Skin epidermis (tissue), 12 donors: ENCODE results near the gene IBTK.
"Not testable (repeated sequence)": the region's sequence is repeated elsewhere in the genome, so short reads cannot be mapped to it uniquely, and the experiment has no call there.

Experiments
- H3K27ac ChIP-seq, 21 experiments: fragments of 200-600 bp; sonication (generic) in 11 of 21; one replicate each; pipeline ENCODE4 v1.5.0; 2020; ENCODE audit warnings: mild to moderate bottlenecking in 3 of 21, inconsistent platforms in 2 of 21, moderate library complexity in 2 of 21
- H3K4me3 ChIP-seq, 7 experiments: fragments of 200-600 bp; sonication (generic) in 2 of 7; one replicate each; pipeline ENCODE4 v1.5.0; 2020; ENCODE audit warnings: inconsistent platforms in 2 of 7, mild to moderate bottlenecking in 2 of 7, moderate library complexity in 1 of 7

The IBTK gene

GRCh38 chr6:82247505-82248272 is at the start of gene IBTK:
Gene IBTK (minus strand): TSS chr6:82247744. CDS start chr6:82240486, 7,258 bp downstream.
- Histone ChIP-seq H3K27ac (peak within 1 kb of the TSS; percentile 70 to 99 (median 92)), H3K4me3 (peak within 1 kb of the TSS; percentile 67 to 98 (median 84))

- no peak overlapping the region for H3K4me3 ChIP-seq
- no peak overlapping the region for H3K27ac ChIP-seq
These were observed 36.3 kb upstream of the IBTK start for GRCh38 chr6:82283771-82284410.

- H3K27ac ChIP-seq, H3K4me3 ChIP-seq: not testable (repeated sequence)
These were observed 34.0 kb upstream of the IBTK start for GRCh38 chr6:82281550-82281949.

GRCh38 chr6:82277686-82278085 is 30.1 kb upstream of the IBTK start:
- H3K27ac ChIP-seq = no peak overlapping the region
- no peak overlapping the region for H3K4me3 ChIP-seq

GRCh38 chr6:82275686-82276085 is 28.1 kb upstream of the IBTK start:
- Histone ChIP-seq H3K27ac (no peak overlapping the region), H3K4me3 (no peak overlapping the region)

- Histone ChIP-seq H3K4me3 (no peak overlapping the region), H3K27ac (no peak overlapping the region)
These were observed 25.8 kb upstream of the IBTK start for GRCh38 chr6:82273295-82273694.

GRCh38 chr6:82270881-82271635 is 23.5 kb upstream of the IBTK start:
- Histone ChIP-seq H3K27ac (no peak overlapping the region), H3K4me3 (no peak overlapping the region)

- Histone ChIP-seq H3K4me3 (no peak overlapping the region), H3K27ac (no peak overlapping the region)
These were observed 20.8 kb upstream of the IBTK start for GRCh38 chr6:82268301-82268846.

- no peak overlapping the region for H3K27ac ChIP-seq
- H3K4me3 ChIP-seq = no peak overlapping the region
These were observed 17.3 kb upstream of the IBTK start for GRCh38 chr6:82264824-82265223.

- Histone ChIP-seq H3K27ac (no peak overlapping the region), H3K4me3 (no peak overlapping the region)
These were observed 16.8 kb upstream of the IBTK start for GRCh38 chr6:82264321-82264720.

- no peak overlapping the region for H3K27ac ChIP-seq
- no peak overlapping the region for H3K4me3 ChIP-seq
These were observed 16.4 kb upstream of the IBTK start for GRCh38 chr6:82263916-82264315.

- H3K4me3 ChIP-seq = no peak overlapping the region
- peak overlapping the region in 8 of 21 experiments; percentile 2 to 63 (median 32) for H3K27ac ChIP-seq
These were observed 13.6 kb upstream of the IBTK start for GRCh38 chr6:82260997-82261732.

GRCh38 chr6:82259389-82259788 is 11.8 kb upstream of the IBTK start:
- Histone ChIP-seq H3K4me3 (no peak overlapping the region), H3K27ac (peak overlapping the region in 1 of 21 experiments; percentile 21)

GRCh38 chr6:82257088-82257774 is 9.7 kb upstream of the IBTK start:
- Histone ChIP-seq H3K4me3 (no peak overlapping the region), H3K27ac (no peak overlapping the region)

GRCh38 chr6:82254722-82255121 is 7.2 kb upstream of the IBTK start:
- H3K27ac ChIP-seq, H3K4me3 ChIP-seq: not testable (repeated sequence)

- no peak overlapping the region for H3K27ac ChIP-seq
- H3K4me3 ChIP-seq = no peak overlapping the region
These were observed 4.4 kb upstream of the IBTK start for GRCh38 chr6:82251942-82252341.

GRCh38 chr6:82249381-82250253 is 2.1 kb upstream of the IBTK start:
- H3K4me3 ChIP-seq = no peak overlapping the region
- no peak overlapping the region for H3K27ac ChIP-seq

GRCh38 chr6:82248273-82248735 is 760 bp upstream of the IBTK start:
- H3K27ac ChIP-seq = peak overlapping the region; percentile 23 to 99 (median 92)
- H3K4me3 ChIP-seq = peak overlapping the region; percentile 67 to 98 (median 84)
